Skin epidermis (tissue), 12 donors: ENCODE data around the gene ZFAND5.

ENCODE experiments used
- H3K27ac ChIP-seq, 21 experiments: fragments of 200-600 bp; sonication (generic) in 11 of 21; one replicate each; pipeline ENCODE4 v1.5.0; 2020; ENCODE audit warnings: mild to moderate bottlenecking in 3 of 21, inconsistent platforms in 2 of 21, moderate library complexity in 2 of 21
- H3K4me3 ChIP-seq, 7 experiments: fragments of 200-600 bp; sonication (generic) in 2 of 7; one replicate each; pipeline ENCODE4 v1.5.0; 2020; ENCODE audit warnings: inconsistent platforms in 2 of 7, mild to moderate bottlenecking in 2 of 7, moderate library complexity in 1 of 7

The ZFAND5 gene

DNA sequence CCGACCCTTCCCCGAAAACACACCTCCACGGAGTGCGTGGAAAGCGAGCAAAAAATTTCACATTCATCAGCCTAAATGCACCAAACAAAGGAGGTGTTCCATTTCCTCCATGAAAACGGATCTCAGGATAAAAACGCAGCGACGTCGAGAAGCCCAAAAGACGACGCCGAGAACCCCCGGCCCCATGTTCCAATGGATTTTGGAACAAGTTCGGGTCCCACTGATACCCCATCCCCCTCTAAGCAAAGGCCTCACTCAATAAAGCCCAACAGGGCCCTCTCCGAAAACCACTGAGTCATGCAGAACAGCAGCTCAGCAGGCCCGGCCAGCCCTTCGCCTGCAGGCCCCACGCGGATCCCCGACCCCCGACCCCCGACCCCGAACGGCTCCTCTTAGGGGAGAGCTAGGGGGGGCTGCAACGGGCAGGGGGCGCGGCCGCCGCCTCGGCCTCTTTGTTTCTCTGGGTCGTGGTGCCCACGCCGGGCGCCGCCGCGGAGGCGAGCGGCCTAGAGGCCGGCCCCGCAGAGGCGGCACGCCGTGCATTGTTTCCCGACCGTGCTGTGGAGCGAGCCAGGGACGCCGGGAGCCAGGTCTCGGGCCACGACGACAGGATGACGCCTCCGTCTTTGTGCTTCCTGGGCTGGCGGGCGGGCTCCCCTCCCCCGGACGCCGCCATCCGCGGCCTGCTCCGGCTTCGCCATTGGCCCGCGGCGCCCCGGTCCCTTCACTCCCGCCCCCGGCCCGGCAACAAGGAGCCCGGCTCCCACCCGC is 915 bp downstream of the ZFAND5 start:
- H3K27ac ChIP-seq, result peak overlapping the region; percentile 81 to 100 (median 100)
- peak overlapping the region; percentile 70 to 93 (median 84) for H3K4me3 ChIP-seq

DNA sequence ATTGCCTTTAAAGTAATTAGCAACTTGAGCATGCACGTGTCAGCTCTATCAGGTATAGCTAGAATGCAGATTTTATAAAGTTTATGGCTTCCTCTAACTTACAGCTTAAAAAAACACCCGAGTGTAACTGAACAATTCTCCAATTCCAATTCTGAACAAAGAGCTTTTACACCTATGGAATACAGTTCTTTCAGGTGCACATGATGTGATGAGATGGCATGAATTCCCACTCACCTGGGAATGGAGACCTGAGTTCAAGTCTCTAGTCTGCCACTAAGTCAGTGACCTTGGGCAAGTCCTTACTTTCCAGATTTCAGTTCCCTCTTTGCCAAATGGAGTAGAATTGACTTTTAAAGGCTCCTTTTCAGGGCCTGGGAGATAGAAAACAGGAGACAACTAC is 1.8 kb downstream of the ZFAND5 start:
- Histone ChIP-seq H3K27ac (peak overlapping the region; percentile 81 to 100 (median 100)), H3K4me3 (peak overlapping the region; percentile 70 to 93 (median 84))

DNA sequence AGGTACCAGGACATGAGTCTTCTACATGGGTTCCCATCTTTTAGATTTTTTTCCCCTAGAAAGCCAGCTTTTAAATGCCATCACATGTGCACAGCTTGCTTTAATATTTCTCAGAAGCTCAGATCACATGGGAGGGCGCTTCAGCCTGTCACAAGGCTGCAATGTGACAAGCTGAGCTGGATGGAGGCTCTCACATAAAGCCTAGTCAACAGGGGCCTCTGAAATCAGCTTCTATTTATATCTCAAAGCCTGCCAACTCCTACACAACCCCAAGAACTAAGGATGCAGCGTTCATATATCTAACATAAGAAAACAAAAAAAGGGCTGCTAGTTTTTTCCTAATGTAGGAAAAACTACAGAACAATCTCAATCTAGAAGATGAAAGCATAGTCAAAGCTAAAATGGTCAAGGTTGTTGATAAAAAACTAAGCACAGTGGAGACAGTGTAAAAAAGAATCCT is 2.3 kb downstream of the ZFAND5 start:
- peak overlapping the region in 19 of 21 experiments; percentile 96 to 100 (median 100) for H3K27ac ChIP-seq
- peak overlapping the region; percentile 70 to 93 (median 84) for H3K4me3 ChIP-seq

DNA sequence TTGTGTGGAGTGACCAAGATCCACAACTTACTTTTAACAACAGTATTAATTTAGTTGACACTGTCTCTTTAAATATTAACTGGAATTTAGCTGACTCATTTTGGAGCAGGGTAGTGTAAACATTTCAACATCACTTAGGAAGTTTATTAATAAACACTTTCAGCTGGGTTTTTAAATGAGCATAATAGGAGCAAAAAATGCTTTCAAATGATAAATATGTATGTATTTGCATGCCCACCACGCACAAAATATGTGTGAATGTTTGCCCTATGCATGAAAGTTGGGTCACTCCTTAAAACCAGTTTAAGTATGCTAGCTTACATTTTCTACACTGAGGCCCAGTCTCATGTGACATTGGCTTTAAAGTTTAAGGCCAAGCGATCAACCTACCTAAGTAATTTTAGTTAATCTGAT is 2.9 kb downstream of the ZFAND5 start:
- H3K27ac ChIP-seq, result peak overlapping the region in 19 of 21 experiments; percentile 39 to 100 (median 99)

DNA sequence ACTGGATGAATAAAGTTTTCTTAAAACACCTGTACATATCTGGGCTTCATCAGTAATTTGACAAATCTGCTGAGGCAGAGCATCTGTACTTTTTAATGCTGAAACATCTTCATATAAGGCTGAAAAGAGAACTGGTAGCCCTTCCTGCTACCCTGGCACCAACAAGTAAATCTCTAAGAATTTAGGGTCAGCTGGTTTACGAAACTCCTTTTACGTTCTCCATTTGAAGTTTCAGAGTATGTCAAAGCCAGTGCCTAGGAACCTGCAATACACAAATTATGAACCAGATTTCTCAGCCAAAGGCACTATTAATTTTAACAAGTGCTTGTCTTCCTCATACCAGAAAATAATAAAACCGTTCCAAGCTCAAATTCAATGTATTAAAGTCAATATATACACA is 3.8 kb downstream of the ZFAND5 start:
- H3K27ac ChIP-seq, result peak overlapping the region in 14 of 21 experiments; percentile 96 to 100 (median 100)
- H3K4me3 ChIP-seq, result peak overlapping the region; percentile 70 to 93 (median 84)

More for the DNA sequence above, 2.9 kb downstream of the ZFAND5 start:
- H3K4me3 ChIP-seq, result peak overlapping the region; percentile 70 to 93 (median 84)

DNA sequence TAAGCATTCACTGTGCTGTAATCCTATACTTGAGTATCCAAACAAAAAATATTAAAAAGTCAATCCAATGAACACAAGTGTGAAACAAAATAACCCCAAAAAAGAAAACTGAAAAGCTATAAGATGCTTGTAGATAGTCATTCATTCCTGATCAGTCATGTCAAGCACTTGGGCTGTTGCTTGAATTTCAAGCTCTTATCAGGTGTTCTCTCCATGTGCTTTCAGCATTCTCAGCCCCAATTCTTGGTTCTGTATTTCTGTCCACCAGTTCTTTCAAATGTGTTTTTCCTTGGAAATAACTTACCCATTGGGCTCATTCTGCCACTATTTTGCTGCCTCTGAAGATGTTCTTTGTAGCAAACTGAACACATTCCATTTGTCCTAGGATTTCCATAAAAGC is 4.7 kb downstream of the ZFAND5 start:
- Histone ChIP-seq H3K4me3 (peak overlapping the region in 1 of 7 experiments; percentile 5), H3K27ac (peak overlapping the region in 1 of 21 experiments; percentile 100)

DNA sequence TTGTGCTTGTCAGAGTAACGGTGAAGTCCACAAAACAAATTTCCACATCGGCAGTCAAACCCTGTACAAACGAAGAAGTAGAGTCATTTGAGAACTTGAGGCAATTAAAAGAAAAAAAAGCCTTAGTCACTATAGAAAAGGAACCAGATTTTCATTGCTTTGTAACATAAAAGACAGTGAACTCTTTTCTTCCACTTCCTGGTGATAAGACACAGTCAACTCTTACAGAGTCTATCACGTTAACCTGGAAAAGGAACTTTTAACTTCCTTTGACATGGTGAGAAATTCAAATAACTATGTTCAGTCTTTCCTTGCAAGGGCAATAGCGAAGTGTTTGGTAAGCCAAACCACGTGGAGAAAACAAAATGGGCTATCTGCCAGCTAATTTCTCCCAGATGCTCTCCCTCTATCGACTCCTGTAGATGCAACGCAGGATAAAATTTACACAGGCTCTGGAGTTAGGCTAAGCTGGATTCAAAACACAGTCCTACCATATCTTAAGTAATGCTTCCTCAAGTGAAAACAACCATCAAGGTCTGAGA is 8.9 kb downstream of the ZFAND5 start:
- no peak overlapping the region for H3K4me3 ChIP-seq
- peak overlapping the region in 2 of 21 experiments; percentile 14 to 21 for H3K27ac ChIP-seq

DNA sequence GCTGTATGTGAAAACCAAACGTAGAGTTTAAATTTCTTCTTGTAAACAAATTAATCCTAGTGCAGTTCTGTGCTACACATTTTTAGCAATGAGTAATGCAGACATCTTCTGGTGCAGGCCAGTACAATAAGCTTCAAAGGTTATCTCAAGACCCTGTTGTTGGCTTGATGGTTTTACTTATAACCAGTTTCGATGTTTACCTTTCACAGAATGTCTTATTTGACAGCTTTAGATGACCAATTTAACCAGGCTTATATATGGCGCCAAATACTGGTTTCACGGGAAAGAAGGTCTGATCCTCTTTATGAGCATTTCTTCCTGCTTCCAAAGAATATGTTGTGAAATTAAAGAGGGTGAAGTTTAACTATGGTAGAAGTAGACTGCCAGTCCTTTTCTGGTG is 9.9 kb downstream of the ZFAND5 start:
- Histone ChIP-seq H3K27ac (no peak overlapping the region), H3K4me3 (no peak overlapping the region)

DNA sequence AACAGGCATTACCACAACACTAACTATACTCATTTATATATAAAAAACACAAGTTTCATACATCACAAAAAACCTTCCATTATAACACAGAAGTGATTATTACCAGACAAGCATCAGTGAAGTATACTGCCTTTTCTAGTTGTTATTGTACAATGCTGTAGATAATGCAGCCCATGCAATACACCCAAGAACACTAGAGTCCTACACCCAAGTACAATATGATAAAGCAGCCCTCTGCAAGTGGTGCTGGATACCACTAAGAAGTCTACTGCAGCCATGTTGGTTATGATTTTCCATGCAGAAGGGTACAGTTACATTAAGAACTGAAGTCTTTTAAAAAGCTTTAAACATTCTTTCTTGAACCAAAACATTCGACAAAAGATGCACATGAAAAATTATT is 10.3 kb downstream of the ZFAND5 start:
- no peak overlapping the region for H3K27ac ChIP-seq
- no peak overlapping the region for H3K4me3 ChIP-seq

DNA sequence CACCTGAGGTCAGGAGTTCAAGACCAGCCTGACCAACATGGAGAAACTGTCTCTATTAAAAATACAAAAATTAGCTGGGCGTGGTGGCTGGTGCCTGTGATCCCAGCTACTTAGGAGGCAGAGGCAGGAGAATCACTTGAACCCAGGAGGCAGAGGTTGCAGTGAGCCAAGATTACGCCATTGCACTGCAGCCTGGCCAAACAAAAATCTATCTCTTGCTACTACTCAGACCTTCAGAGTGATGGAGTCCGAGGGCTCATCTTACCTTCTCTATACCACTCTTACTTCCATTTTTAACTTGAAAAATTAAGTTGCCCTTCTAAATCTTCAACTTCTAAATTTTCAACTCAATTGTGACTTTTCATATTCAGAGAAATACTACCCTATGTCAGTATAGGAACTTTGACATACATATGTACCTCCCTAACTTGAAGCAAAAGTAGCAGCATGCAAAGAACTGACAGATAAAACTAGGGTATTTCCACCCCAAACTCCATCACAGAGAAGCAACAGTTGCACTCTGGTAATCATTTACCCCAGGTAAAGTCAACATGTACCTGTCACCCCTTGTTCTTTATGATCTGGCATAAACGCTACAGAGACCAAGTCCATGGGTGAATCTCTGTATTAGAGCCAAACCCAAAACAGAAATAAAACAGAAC is 11.4 kb downstream of the ZFAND5 start:
- no peak overlapping the region for H3K4me3 ChIP-seq
- H3K27ac ChIP-seq, result no peak overlapping the region

DNA sequence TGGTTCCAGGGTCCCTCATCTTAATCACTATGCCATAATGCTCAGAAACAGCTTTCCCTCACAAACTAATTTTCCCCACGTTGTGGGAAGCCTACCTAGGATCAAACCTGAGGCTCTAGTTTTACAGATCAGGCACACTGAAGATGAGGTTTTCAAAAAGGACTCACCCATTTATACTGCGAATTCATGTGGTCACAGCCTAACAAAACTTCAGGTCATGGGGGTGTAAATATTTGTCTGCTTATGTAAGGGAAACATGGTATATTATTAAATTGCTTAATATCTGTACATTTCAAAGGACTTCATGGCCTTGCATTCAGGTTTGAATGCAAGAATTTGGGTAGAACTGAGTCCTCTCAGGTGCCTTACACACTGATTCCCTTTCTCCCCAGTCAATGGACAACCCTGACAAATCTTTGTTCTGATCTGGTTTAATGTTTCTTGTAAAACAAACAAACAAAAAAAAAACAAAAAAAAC is 12.1 kb downstream of the ZFAND5 start:
- Histone ChIP-seq H3K4me3 (no peak overlapping the region), H3K27ac (no peak overlapping the region)

DNA sequence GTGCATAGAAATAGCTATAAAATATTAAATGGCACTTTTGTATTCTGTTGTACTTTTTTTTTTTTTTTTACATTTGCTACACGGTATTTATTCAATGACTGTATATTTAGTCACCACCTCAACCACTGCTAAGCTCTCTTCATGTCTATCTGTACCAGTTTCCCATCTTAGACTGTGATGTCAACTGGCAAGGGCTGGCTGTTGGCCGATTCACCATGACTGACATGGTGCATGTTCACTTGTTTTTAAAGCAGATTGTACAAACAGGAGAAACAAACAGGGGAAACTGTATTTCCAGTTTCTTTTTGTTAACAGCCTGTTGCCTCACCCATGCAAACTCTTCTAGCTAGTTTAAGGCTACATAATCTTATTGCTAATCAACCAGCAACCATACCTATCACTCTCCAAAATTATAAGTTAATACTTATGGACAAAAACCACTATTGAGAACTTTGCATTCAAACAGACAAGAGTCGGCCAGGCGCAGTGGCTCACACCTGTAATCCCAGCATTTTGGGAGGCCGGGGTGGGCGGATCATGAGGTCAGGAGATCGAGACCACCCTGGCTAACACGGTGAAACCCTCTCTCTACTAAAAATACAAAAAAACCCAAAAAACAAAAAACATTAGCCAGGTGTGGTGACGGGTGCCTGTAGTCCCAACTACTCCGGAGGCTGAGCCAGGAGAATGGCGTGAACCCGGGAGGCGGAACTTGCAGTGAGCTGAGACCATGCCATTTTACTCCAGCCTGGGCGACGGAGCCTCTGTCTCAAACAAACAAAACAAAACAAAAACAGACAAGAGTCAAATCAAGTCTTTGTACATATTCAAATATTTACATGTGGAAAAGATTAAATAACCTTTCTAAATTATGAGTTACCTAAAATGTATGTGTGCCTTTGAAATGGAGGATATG is 13.2 kb downstream of the ZFAND5 start:
- H3K4me3 ChIP-seq, result no peak overlapping the region
- H3K27ac ChIP-seq, result no peak overlapping the region

DNA sequence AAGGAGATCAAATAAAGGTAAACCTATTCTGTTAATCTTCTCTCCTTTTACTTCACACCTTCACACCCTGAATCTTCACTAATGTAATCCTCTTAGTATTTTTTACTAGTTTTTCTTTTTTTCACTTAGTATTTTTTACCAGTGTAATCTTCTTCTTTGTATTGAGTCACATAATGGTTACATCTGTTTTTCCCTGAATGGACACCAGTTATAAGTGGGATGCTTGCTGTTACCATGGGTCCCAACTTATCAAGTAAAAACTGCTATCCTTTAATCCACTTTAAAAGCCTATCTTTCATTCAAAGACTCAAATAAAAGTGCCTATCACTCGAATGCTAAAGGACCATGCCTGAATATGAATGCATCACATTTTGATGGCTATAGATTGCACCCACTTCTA is 15.1 kb downstream of the ZFAND5 start:
- no peak overlapping the region for H3K4me3 ChIP-seq
- no peak overlapping the region for H3K27ac ChIP-seq

DNA sequence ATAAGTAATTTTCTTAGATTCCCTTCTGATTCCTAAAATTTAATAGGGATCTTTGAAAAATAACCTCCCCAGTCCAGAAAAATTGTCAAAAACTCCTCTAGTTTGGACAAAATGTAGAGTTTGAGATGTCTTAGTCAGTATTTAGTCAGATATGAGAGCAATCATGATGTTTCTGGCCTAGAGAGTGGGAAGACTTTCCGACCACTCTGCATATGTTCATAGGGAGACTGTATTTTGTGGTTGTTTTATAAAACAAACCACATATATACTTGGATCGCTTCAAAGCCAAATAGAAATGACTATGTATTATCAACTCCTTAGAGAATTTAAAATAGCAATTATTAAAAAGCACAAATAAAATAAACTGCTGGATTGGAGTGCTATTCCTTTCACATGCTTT is 15.8 kb downstream of the ZFAND5 start:
- no peak overlapping the region for H3K4me3 ChIP-seq
- no peak overlapping the region for H3K27ac ChIP-seq

DNA sequence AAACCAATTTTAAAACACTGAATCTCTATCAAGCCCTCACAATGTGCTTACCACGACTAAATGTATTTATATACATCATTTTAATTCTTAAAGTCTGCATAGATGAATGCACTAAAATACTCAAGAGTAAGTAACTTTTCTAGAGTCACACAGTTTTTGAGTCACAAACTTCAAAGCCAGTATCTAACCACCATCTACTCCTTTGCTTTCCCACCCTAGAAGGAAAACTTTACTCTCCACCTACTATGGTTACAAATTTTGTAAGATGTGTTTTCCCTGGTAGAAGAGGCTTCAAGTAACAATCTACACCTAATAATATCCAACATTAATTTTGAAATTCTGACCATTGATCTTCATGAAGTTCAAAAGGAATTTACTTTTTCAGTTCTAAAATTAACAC is 18.7 kb downstream of the ZFAND5 start:
- H3K27ac ChIP-seq, result no peak overlapping the region
- H3K4me3 ChIP-seq, result no peak overlapping the region

DNA sequence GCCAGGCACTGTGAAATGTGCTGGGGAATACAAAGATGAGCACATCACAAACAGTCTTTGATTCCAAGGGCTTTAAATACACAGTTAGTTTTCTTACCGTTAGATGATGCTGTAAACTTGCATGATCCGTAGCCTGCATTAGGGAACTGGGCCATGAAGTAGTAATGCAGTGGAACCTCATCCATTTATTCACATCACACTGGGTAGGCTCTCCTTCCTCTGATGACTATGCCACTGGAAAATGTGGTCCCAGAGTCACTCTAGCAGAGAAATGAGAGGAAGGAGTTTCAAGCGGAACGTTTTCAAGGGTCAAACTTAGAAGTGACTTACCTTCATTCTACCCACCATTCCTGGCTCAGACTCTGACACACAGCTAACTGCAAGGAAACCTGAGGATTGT is 26.4 kb downstream of the ZFAND5 start:
- no peak overlapping the region for H3K27ac ChIP-seq

DNA sequence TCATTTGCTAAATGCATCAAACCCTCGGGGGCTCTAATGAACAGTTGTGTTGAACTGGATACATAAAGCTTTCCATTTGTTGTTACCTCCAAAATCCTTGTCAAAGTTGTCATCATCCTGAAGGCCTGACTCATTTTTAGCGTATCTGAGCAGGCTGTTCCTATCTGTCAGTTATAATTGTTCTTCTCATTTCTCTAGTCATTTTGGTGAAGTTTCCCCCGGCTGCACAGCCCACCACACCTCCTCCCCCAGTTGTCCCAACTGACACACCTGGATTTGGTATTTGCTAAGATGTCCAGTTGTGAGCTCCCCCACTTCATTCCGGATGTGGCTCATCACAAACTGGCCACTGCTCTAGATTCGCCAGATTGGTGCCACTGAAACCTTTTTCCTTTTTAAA is 27.7 kb downstream of the ZFAND5 start:
- Histone ChIP-seq H3K4me3 (no peak overlapping the region), H3K27ac (no peak overlapping the region)

More for the DNA sequence above, 26.4 kb downstream of the ZFAND5 start:
- no peak overlapping the region for H3K4me3 ChIP-seq

DNA sequence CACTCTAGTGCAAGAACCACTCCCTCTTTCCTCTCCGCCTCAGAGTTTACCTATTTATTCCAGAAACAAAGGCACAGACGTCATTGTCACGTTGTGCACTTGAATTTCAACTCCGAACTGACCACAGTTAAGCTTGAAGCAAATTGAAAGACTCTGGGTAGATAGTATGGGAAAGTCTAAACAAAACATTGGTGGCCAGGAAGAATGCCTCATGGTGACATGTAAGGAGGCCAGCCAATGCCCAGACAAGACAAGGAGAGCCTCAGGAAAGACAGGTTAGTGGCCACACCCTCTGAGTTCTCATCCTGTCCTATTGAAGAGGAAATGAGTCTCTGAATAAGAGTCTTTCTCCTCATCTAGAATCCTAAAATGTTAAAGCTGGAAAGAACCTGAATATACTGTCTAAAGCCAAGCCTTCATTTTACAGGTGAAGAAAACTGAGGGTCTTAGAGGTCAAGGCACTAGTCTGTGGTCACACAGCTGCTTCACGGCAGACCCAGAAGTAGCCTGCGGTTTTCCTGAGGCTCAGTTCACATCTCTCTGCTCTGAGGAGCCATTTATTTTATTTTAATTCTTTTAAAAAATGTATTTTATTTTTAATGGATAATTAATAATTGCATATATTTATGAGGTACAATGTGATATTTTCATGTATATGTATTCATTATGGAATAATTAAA is 30.2 kb downstream of the ZFAND5 start:
- Histone ChIP-seq H3K4me3 (no peak overlapping the region), H3K27ac (no peak overlapping the region)

DNA sequence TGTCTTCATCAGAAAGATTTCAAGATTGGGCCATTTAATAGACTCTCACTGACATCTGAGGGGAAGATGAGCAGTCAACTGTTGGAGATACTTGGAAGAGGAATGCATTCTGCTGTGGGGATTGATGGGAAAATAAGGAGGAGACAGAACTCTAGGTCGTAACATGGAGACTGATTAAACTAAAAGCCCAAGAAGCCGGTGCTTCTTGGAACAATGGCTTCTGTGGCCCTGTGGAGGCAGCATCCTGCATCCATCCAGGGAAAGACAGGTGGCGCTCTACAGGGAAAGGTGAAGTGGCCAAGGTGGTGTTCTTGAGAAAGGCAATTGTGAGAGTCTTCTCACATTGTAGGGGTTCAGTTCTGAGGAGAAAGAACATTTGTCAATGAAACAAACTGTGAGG is 31.3 kb downstream of the ZFAND5 start:
- Histone ChIP-seq H3K27ac (no peak overlapping the region), H3K4me3 (no peak overlapping the region)
